GM12878 (cell line): ENCODE data around the gene SCIMP. TPM values are rescaled to one million over a fixed set of nuclear protein-coding genes. Genes with fewer than 3 reads are reported as not detected.

ENCODE experiments used
- BACH1 ChIP-seq: fragments of 450-650 bp; IDR thresholded peaks from 2 replicates; pipeline ENCODE4 v1.6.1; 2017; ENCODE audit warnings: mild to moderate bottlenecking, borderline replicate concordance
- CREB1 ChIP-seq: IDR thresholded peaks from 2 replicates; pipeline ENCODE4 v1.6.1; 2012; ENCODE audit warnings: low read depth, mild to moderate bottlenecking, inconsistent platforms
- CREM ChIP-seq: IDR thresholded peaks from 2 replicates; pipeline ENCODE4 v1.6.1; 2014; ENCODE audit warnings: antibody characterized with exemption, low read depth
- EGR1 ChIP-seq, 2 experiments: IDR thresholded peaks; 1 replicate in 1 of 2; 2 replicates in 1 of 2; pipeline ENCODE4 v1.6.1; 2011 to 2012; ENCODE audit warnings: low read depth in 2 of 2, low read length in 2 of 2, borderline replicate concordance in 1 of 2, mild to moderate bottlenecking in 1 of 2, moderate library complexity in 1 of 2
- ESRRA ChIP-seq: IDR thresholded peaks from 2 replicates; pipeline ENCODE4 v1.6.1; 2012; ENCODE audit warnings: mild to moderate bottlenecking, low read length, improper control_type of control experiment
- ETV6 ChIP-seq, 2 experiments: fragments of 450-650 bp in 1 of 2; IDR thresholded peaks in 1 of 2; conservative IDR thresholded peaks in 1 of 2; 2 replicates each; pipeline ENCODE4 v1.6.1; 2014; ENCODE audit warnings: antibody characterized with exemption in 1 of 2, borderline replicate concordance in 1 of 2, low read depth in 1 of 2, mild to moderate bottlenecking in 1 of 2, moderate library complexity in 1 of 2
- FOXK2 ChIP-seq: fragments of 450-650 bp; IDR thresholded peaks from 2 replicates; pipeline ENCODE4 v1.6.1; 2017; ENCODE audit warnings: mild to moderate bottlenecking, moderate library complexity
- HDGF ChIP-seq: fragments of 450-650 bp; IDR thresholded peaks from 2 replicates; pipeline ENCODE4 v1.6.1; 2016; ENCODE audit warnings: antibody characterized with exemption
- IRF4 ChIP-seq: IDR thresholded peaks from 2 replicates; pipeline ENCODE4 v1.6.1; 2011; ENCODE audit warnings: low read depth, low read length
- LARP7 ChIP-seq: fragments of 450-650 bp; IDR thresholded peaks from 2 replicates; pipeline ENCODE4 v1.6.1; 2017; ENCODE audit warnings: mild to moderate bottlenecking
- MEF2A ChIP-seq: IDR thresholded peaks from 2 replicates; pipeline ENCODE4 v1.6.1; 2011; ENCODE audit warnings: low read depth, mild to moderate bottlenecking, low read length, moderate library complexity; ENCODE audit not compliant: insufficient read depth
- MTA2 ChIP-seq: fragments of 450-650 bp; IDR thresholded peaks from 2 replicates; pipeline ENCODE4 v1.6.1; 2016; ENCODE audit warnings: low read depth, mild to moderate bottlenecking, moderate library complexity
- MXI1 ChIP-seq: fragments of 150-350 bp; IDR thresholded peaks from 2 replicates; pipeline ENCODE4 v1.6.1; 2011; ENCODE audit warnings: low read depth, mild to moderate bottlenecking, inconsistent platforms, low read length, improper control_type of control experiment
- MYC ChIP-seq: IDR thresholded peaks from 2 replicates; pipeline ENCODE4 v1.6.1; 2011; ENCODE audit warnings: mild to moderate bottlenecking, low read length, moderate library complexity, inconsistent platforms; ENCODE audit not compliant: insufficient read depth, insufficient replicate concordance, insufficient read length, severe bottlenecking
- NR2F1 ChIP-seq: fragments of 450-650 bp; conservative IDR thresholded peaks from 2 replicates; pipeline ENCODE4 v1.6.1; 2017; ENCODE audit warnings: mild to moderate bottlenecking
- PML ChIP-seq: IDR thresholded peaks from 2 replicates; pipeline ENCODE4 v1.6.1; 2012; ENCODE audit warnings: low read length, inconsistent platforms
- POLR2A ChIP-seq: IDR thresholded peaks from 2 replicates; pipeline ENCODE4 v1.6.1; 2011; ENCODE audit warnings: low read depth, mild to moderate bottlenecking, low read length
- POLR2AphosphoS2 ChIP-seq: IDR thresholded peaks from 2 replicates; pipeline ENCODE4 v1.6.1; 2011; ENCODE audit warnings: low read depth, mild to moderate bottlenecking, low read length, improper control_type of control experiment, moderate library complexity
- POLR2AphosphoS5 ChIP-seq: IDR thresholded peaks from 2 replicates; pipeline ENCODE4 v1.6.1; 2011; ENCODE audit warnings: mild to moderate bottlenecking, low read length, inconsistent platforms
- RAD51 ChIP-seq: fragments of 450-650 bp; IDR thresholded peaks from 2 replicates; pipeline ENCODE4 v1.6.1; 2016; ENCODE audit warnings: moderate library complexity, mild to moderate bottlenecking, inconsistent platforms
- RCOR1 ChIP-seq: conservative IDR thresholded peaks from 2 replicates; pipeline ENCODE4 v1.6.1; 2012; ENCODE audit warnings: low read depth, low read length, improper control_type of control experiment
- RFX5 ChIP-seq: IDR thresholded peaks from 2 replicates; pipeline ENCODE4 v1.6.1; 2011; ENCODE audit warnings: low read depth, low read length, improper control_type of control experiment
- SMC3 ChIP-seq: IDR thresholded peaks from 2 replicates; pipeline ENCODE4 v1.6.1; 2011; ENCODE audit warnings: low read length, improper control_type of control experiment, borderline replicate concordance
- SP1 ChIP-seq: IDR thresholded peaks from one replicate; pipeline ENCODE4 v1.6.1; 2011; ENCODE audit warnings: low read depth, low read length
- SPI1 ChIP-seq: IDR thresholded peaks from 2 replicates; pipeline ENCODE4 v1.6.1; 2011; ENCODE audit warnings: low read depth, mild to moderate bottlenecking, low read length, moderate library complexity, borderline replicate concordance; ENCODE audit not compliant: insufficient read depth
- SREBF2 ChIP-seq: IDR thresholded peaks from 2 replicates; pipeline ENCODE4 v1.6.1; 2012; ENCODE audit warnings: mild to moderate bottlenecking, low read length
- SRF ChIP-seq, 2 experiments: IDR thresholded peaks; 2 replicates each; pipeline ENCODE4 v1.6.1; 2011; ENCODE audit warnings: low read depth in 2 of 2, low read length in 2 of 2, mild to moderate bottlenecking in 1 of 2, moderate library complexity in 1 of 2
- STAT3 ChIP-seq: IDR thresholded peaks from 2 replicates; pipeline ENCODE4 v1.6.1; 2011; ENCODE audit warnings: low read depth, low read length, improper control_type of control experiment
- SUZ12 ChIP-seq: fragments of 200-600 bp; sonication (generic); IDR thresholded peaks from one replicate; pipeline ENCODE4 v1.6.1; 2018; ENCODE audit warnings: antibody characterized with exemption, mild to moderate bottlenecking; ENCODE audit not compliant: unreplicated experiment
- TCF12 ChIP-seq: IDR thresholded peaks from 2 replicates; pipeline ENCODE4 v1.6.1; 2011; ENCODE audit warnings: low read depth, mild to moderate bottlenecking, low read length
- WRNIP1 ChIP-seq: IDR thresholded peaks from 2 replicates; pipeline ENCODE4 v1.6.1; 2011; ENCODE audit warnings: low read depth, low read length, improper control_type of control experiment, borderline replicate concordance
- ZNF384 ChIP-seq: IDR thresholded peaks from 2 replicates; pipeline ENCODE4 v1.6.1; 2012; ENCODE audit warnings: low read depth, mild to moderate bottlenecking, low read length, improper control_type of control experiment, borderline replicate concordance
- polyA plus RNA-seq, 11 experiments: library from polyadenylated mRNA; depleted of rRNA in 4 of 11; unstranded in 6 of 11; stranded (reverse) in 5 of 11; fragments of >200 nt; fragmentation: Nextera tagmentation in 4 of 11; fragmentation: Illumina TruSeq in 1 of 11; extraction: Ambion mirVana in 4 of 11; extraction: Trizol in 1 of 11; gene quantifications; 1 replicate in 1 of 11; 2 replicates in 10 of 11; pipeline versions ENCODE4 v1.2.1 to v1.2.3, GENCODE V29; 2011 to 2016; ENCODE audit warnings: inconsistent platforms in 2 of 11, missing spikeins in 2 of 11, low read depth in 1 of 11
- total RNA-seq, 4 experiments: library from RNA; depleted of rRNA in 3 of 4; stranded (reverse); fragments of >200 nt in 3 of 4; fragmentation: Illumina TruSeq in 1 of 4; extraction: Trizol in 1 of 4; gene quantifications; 2 replicates each; pipeline versions ENCODE4 v1.2.1 to v1.2.3, GENCODE V29; 2013 to 2021

The SCIMP gene
- total and polyA plus RNA-seq, 10 of the 15 experiments (the other 5 are each of a cell fraction or from before 2014, with no cell fraction given), result 56.7 to 151 (median 95.0) TPM

DNA sequence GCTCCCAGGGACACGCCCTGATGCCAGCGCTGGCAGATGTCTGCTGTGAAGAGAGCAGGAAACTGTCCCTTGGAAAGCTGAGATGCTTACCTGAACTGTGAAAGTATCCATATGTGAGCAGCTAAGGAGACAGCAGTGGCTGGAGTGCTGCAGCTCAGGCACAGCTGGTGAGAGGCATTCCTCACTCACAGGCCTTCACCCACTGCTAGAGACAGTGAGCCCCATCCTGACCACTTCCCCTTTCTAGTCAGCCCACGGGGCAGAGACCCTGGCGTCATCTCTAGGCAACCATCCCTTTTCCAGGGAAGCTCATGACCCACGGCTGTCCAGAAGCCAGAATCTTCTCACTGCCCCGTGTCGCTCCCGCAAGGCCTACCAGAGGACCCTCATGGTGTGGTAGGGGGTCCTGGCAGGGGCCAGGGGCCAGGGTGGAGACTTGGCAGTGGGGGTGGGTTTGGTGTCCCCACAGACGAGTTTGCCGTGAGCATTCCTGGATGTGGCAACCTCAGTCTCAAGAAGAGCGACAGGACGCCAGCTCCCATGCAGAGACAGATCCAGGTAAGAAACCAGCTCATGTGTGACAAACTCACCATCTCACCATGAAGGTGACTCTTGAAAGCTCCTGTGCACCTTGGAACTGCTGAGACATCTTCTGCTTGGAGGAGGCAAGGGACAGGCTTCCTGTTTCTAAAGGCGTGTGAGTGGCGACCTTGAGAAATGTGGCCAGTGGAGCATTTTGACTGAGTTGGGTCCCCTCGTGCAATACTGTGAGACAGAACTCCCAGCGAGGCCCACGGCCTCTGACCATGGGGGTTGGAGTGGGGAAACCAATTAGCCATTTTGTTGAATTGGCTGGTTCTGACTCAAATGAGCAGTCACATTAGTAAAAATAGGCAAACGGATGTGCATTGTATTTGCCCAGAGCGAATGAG is at the start of gene SCIMP (continued):
- TF ChIP-seq MXI1 (peak; percentile 83), BACH1 (peak; percentile 65), PML (peak; percentile 82), CREM (peak; percentile 64), RAD51 (no peak), ETV6 (conservative IDR thresholded peaks at IDR 0.05 in 1 of 2, IDR thresholded peaks at IDR 0.05 in 1 of 2; ENCODE audit: borderline replicate concordance in 1 of 2, low read depth in 1 of 2) (peak in 1 of 2 experiments; percentile 77; a peak in 2 of 4 replicates), LARP7 (peak; percentile 70; the same call in 1 of the 2 replicates), RCOR1 (no peak), MYC (no peak), POLR2AphosphoS2 (peak; percentile 94; the same call in 1 of the 2 replicates), HDGF (peak; percentile 28; the same call in 1 of the 2 replicates), SRF (IDR thresholded peaks at IDR 0.05; ENCODE audit: low read depth in 2 of 2, low read length in 2 of 2) (0 out of 4 replicates have a peak, but pooled peaks of 1 of the 2 experiments have one; percentile 4), MEF2A (0 out of 2 replicates have a peak, but pooled peaks have one; percentile 39), STAT3 (0 out of 2 replicates have a peak, but pooled peaks have one; percentile 39), NR2F1 (peak; percentile 83), WRNIP1 (peak; percentile 86; the same call in 1 of the 2 replicates), CREB1 (peak; percentile 41; the same call in 1 of the 2 replicates), FOXK2 (no peak), SP1 (peak; percentile 64), SPI1 (peak; percentile 100), MTA2 (peak; percentile 66; the same call in 1 of the 2 replicates), SUZ12 (no peak), SMC3 (0 out of 2 replicates have a peak, but pooled peaks have one; percentile 7), IRF4 (peak; percentile 84), SREBF2 (no peak), TCF12 (peak; percentile 94), ESRRA (peak; percentile 80; the same call in 1 of the 2 replicates), ZNF384 (no peak; the same call in 1 of the 2 replicates), POLR2AphosphoS5 (peak; percentile 99), POLR2A (peak; percentile 92), RFX5 (peak; percentile 31; the same call in 1 of the 2 replicates), EGR1 (IDR thresholded peaks at IDR 0.05; ENCODE audit: borderline replicate concordance in 1 of 2, low read depth in 2 of 2, low read length in 2 of 2) (peak in 1 of 2 experiments; percentile 34; a peak in 1 of 3 replicates)
